NCI-H2081 (cell line): Measurements from ENCODE around the gene NCCRP1.
"Not testable (repeated sequence)": the region's sequence is repeated elsewhere in the genome, so short reads cannot be mapped to it uniquely, and the experiment has no call there.

Experiments used
- DNase-seq, 2 experiments: peaks; one replicate each; lab custom pipeline; 2025; lab: John Stamatoyannopoulos, UW

Gene NCCRP1

GRCh38 chr19:39208175-39208795 is 11.5 kb downstream of the NCCRP1 start:
- DNase-seq: no peak

- DNase-seq: no peak
These were observed 12.4 kb downstream of the NCCRP1 start for GRCh38 chr19:39209196-39209595.

- DNase-seq: no peak
These were observed 15.1 kb downstream of the NCCRP1 start for GRCh38 chr19:39211731-39212374.

- peak in 1 of 2 experiments; percentile 5 for DNase-seq
These were observed 15.6 kb downstream of the NCCRP1 start for GRCh38 chr19:39212375-39212742.

GRCh38 chr19:39215323-39215722 is 18.6 kb downstream of the NCCRP1 start:
- DNase-seq: not testable (repeated sequence)

GRCh38 chr19:39217094-39217493 is 20.3 kb downstream of the NCCRP1 start:
- no peak for DNase-seq

- DNase-seq: no peak
These were observed 21.7 kb downstream of the NCCRP1 start for GRCh38 chr19:39218230-39219007.

GRCh38 chr19:39219108-39219507 is 22.3 kb downstream of the NCCRP1 start:
- not testable (repeated sequence) for DNase-seq

- DNase-seq: no peak
These were observed 27.0 kb downstream of the NCCRP1 start for GRCh38 chr19:39223703-39224279.

- DNase-seq: no peak
These were observed 28.1 kb downstream of the NCCRP1 start for GRCh38 chr19:39224910-39225309.

- DNase-seq: no peak
These were observed 33.5 kb downstream of the NCCRP1 start for GRCh38 chr19:39230096-39230764.

GRCh38 chr19:39232708-39233107 is 35.9 kb downstream of the NCCRP1 start:
- DNase-seq: no peak

- DNase-seq: no peak
These were observed 39.8 kb downstream of the NCCRP1 start for GRCh38 chr19:39236527-39236926.

GRCh38 chr19:39237200-39238184 is 40.7 kb downstream of the NCCRP1 start:
- DNase-seq: peak in 1 of 2 experiments; percentile 2

- no peak for DNase-seq
These were observed 41.4 kb downstream of the NCCRP1 start for GRCh38 chr19:39238209-39238608.

GRCh38 chr19:39238944-39239343 is 42.2 kb downstream of the NCCRP1 start:
- DNase-seq: no peak

GRCh38 chr19:39240421-39240820 is 43.7 kb downstream of the NCCRP1 start:
- DNase-seq: no peak

- DNase-seq: not testable (repeated sequence)
These were observed 47.0 kb downstream of the NCCRP1 start for GRCh38 chr19:39243741-39244140.

GRCh38 chr19:39244410-39245100 is 47.8 kb downstream of the NCCRP1 start, which contains the start of gene IFNL3:
Gene IFNL3 (minus strand): TSS chr19:39245006. CDS start chr19:39244967, 39 bp downstream.
- DNase-seq: not testable (repeated sequence)

- not testable (repeated sequence) for DNase-seq
These were observed 48.4 kb downstream of the NCCRP1 start for GRCh38 chr19:39245166-39245565.
